SK-N-SH (cell line): ENCODE results near the gene POC1B. TPM values are rescaled to one million over a fixed set of nuclear protein-coding genes. Genes with fewer than 3 reads are reported as not detected.

Source experiments
- CTCF ChIA-PET: fragments of 300-600, 350-600 bp; formaldehyde crosslinking; extraction: SDS; loops from one replicate; lab custom pipeline; 2021; lab: Yijun Ruan, JAX
- POLR2A ChIA-PET: fragments of 350-600 bp; sonication (Branson Sonifier 250); formaldehyde crosslinking; extraction: SDS; loops from one replicate; lab custom pipeline; 2020; ENCODE audit warnings: antibody characterized with exemption, inconsistent platforms; lab: Yijun Ruan, JAX
- DNase-seq: peaks from one replicate; pipeline ENCODE4 v3.0.0; 2012
- H2AFZ ChIP-seq: fragments of 200-600 bp; sonication (generic); 2 replicates; pipeline ENCODE4 v1.8.1; 2016; ENCODE audit warnings: antibody characterized with exemption, mild to moderate bottlenecking, low read depth
- H3F3A ChIP-seq: fragments of 200-600 bp; sonication (generic); replicated peaks from 2 replicates; pipeline ENCODE3; 2016; ENCODE audit warnings: antibody characterized with exemption, mild to moderate bottlenecking; ENCODE audit not compliant: insufficient read depth
- H3K27ac ChIP-seq, 2 experiments: fragments of 200-500 bp in 1 of 2; fragments of 200-600 bp in 1 of 2; sonication (Bioruptor generic) in 1 of 2; sonication (generic), shearing (Covaris generic) in 1 of 2; 2 replicates each; pipeline versions ENCODE4 v1.5.1 to v1.6.1; 2014 to 2016; ENCODE audit warnings: low read depth in 2 of 2, inconsistent platforms in 1 of 2, low read length in 1 of 2, mild to moderate bottlenecking in 1 of 2, mixed read lengths in 1 of 2
- H3K27me3 ChIP-seq: fragments of 200-600 bp; sonication (generic), shearing (Covaris generic); 2 replicates; pipeline ENCODE4 v1.6.1; 2016; ENCODE audit warnings: mixed run types; ENCODE audit not compliant: insufficient read depth
- H3K36me3 ChIP-seq, 2 experiments: fragments of 200-500 bp in 1 of 2; fragments of 200-600 bp in 1 of 2; sonication (Bioruptor generic) in 1 of 2; sonication (generic) in 1 of 2; replicated peaks in 1 of 2; 2 replicates each; pipeline versions ENCODE3 to v1.5.1; 2014 to 2016; ENCODE audit warnings: low read length in 1 of 2, mild to moderate bottlenecking in 1 of 2; ENCODE audit not compliant: insufficient read depth in 2 of 2, control insufficient read depth in 1 of 2
- H3K4me1 ChIP-seq, 2 experiments: fragments of 200-500 bp in 1 of 2; fragments of 200-600 bp in 1 of 2; sonication (Bioruptor generic) in 1 of 2; sonication (generic), shearing (Covaris generic) in 1 of 2; 2 replicates each; pipeline versions ENCODE4 v1.5.1 to v1.6.1; 2014 to 2016; ENCODE audit warnings: low read depth in 1 of 2, low read length in 1 of 2, mixed run types in 1 of 2; ENCODE audit not compliant: insufficient read depth in 2 of 2, control insufficient read depth in 1 of 2
- H3K4me2 ChIP-seq: fragments of 200-600 bp; sonication (generic), shearing (Covaris generic); 2 replicates; pipeline ENCODE4 v1.6.1; 2017; ENCODE audit warnings: mixed run types
- H3K4me3 ChIP-seq, 2 experiments: fragments of 200-500 bp in 1 of 2; fragments of 200-600 bp in 1 of 2; sonication (Bioruptor generic) in 1 of 2; sonication (generic), shearing (Covaris generic) in 1 of 2; 2 replicates each; pipeline versions ENCODE4 v1.5.1 to v1.8.1; 2014 to 2016; ENCODE audit warnings: low read depth in 2 of 2, inconsistent platforms in 1 of 2, low read length in 1 of 2, mild to moderate bottlenecking in 1 of 2, mixed read lengths in 1 of 2, moderate library complexity in 1 of 2
- H3K79me2 ChIP-seq: fragments of 200-600 bp; sonication (generic); 2 replicates; pipeline ENCODE4 v1.8.1; 2017; ENCODE audit warnings: mild to moderate bottlenecking; ENCODE audit not compliant: insufficient read depth
- H3K9ac ChIP-seq: fragments of 200-600 bp; sonication (generic); 2 replicates; pipeline ENCODE4 v1.6.1; 2017; ENCODE audit warnings: mixed run types
- H3K9me2 ChIP-seq: fragments of 200-600 bp; sonication (generic); 2 replicates; pipeline ENCODE4 v1.6.1; 2017; ENCODE audit warnings: mixed run types
- H3K9me3 ChIP-seq: fragments of 200-600 bp; sonication (generic); 2 replicates; pipeline ENCODE4 v1.6.1; 2017; ENCODE audit warnings: mixed run types, mild to moderate bottlenecking, moderate library complexity
- H4K20me1 ChIP-seq: fragments of 200-600 bp; sonication (generic); 2 replicates; pipeline ENCODE4 v1.6.1; 2017; ENCODE audit warnings: mild to moderate bottlenecking, mixed run types; ENCODE audit not compliant: insufficient read depth
- EP300 ChIP-seq, 2 experiments: IDR thresholded peaks; 2 replicates each; pipeline versions ENCODE4 v1.4.0 to v1.6.1; 2012; ENCODE audit warnings: borderline replicate concordance in 1 of 2, low read depth in 1 of 2, low read length in 1 of 2
- EZH2phosphoT487 ChIP-seq: fragments of 200-600 bp; sonication (generic); IDR thresholded peaks from 2 replicates; pipeline ENCODE4 v1.6.1; 2017; ENCODE audit warnings: low read depth, mixed run types, mild to moderate bottlenecking, antibody characterized with exemption, moderate library complexity, borderline replicate concordance
- FOXM1 ChIP-seq: IDR thresholded peaks from 2 replicates; pipeline ENCODE4 v1.4.0; 2012; ENCODE audit warnings: low read depth, mild to moderate bottlenecking
- GATA2 ChIP-seq: sonication (generic); formaldehyde crosslinking; IDR thresholded peaks from 2 replicates; pipeline ENCODE4 v1.5.0; 2020; ENCODE audit warnings: mild to moderate bottlenecking, missing genetic modification reagents
- MEF2A ChIP-seq: IDR thresholded peaks from 2 replicates; pipeline ENCODE4 v1.4.0; 2012; ENCODE audit warnings: low read depth, borderline replicate concordance
- NRF1 ChIP-seq: IDR thresholded peaks from 2 replicates; pipeline ENCODE4 v1.6.1; 2012; ENCODE audit warnings: low read depth, mild to moderate bottlenecking, low read length
- RAD21 ChIP-seq: IDR thresholded peaks from 2 replicates; pipeline ENCODE4 v1.6.1; 2012; ENCODE audit warnings: mild to moderate bottlenecking, low read length
- RCOR1 ChIP-seq: fragments of 150-350 bp; IDR thresholded peaks from 2 replicates; pipeline ENCODE4 v1.6.1; 2017; ENCODE audit warnings: antibody characterized with exemption, low read length
- RFX5 ChIP-seq: IDR thresholded peaks from 2 replicates; pipeline ENCODE4 v1.6.1; 2012; ENCODE audit warnings: mild to moderate bottlenecking, improper control_type of control experiment, low read length
- SIN3A ChIP-seq: IDR thresholded peaks from 2 replicates; pipeline ENCODE4 v1.6.1; 2012; ENCODE audit warnings: low read depth, mild to moderate bottlenecking, low read length, moderate library complexity, borderline replicate concordance
- TEAD4 ChIP-seq: IDR thresholded peaks from 2 replicates; pipeline ENCODE4 v1.4.0; 2012; ENCODE audit warnings: mild to moderate bottlenecking, borderline replicate concordance; ENCODE audit not compliant: insufficient read depth
- YY1 ChIP-seq: IDR thresholded peaks from 2 replicates; pipeline ENCODE4 v1.4.0; 2012; ENCODE audit warnings: low read depth, mild to moderate bottlenecking
- WGBS: methylation state at CpG from one replicate; pipeline ENCODE4 v1.1.6; 2017; ENCODE audit warnings: low lambda C conversion rate; 5-methylcytosine and 5-hydroxymethylcytosine counted together
- polyA plus RNA-seq, 3 experiments: library from polyadenylated mRNA; depleted of rRNA; stranded (reverse); fragments of >200 nt; gene quantifications; 2 replicates each; pipeline ENCODE4 v1.2.3, GENCODE V29; 2012
- TF ChIP-seq, protein P1 (sequence below): fragments of 200-600 bp; sonication (generic); IDR thresholded peaks from 2 replicates; pipeline ENCODE4 v1.6.1; 2017; ENCODE audit warnings: antibody characterized with exemption, mild to moderate bottlenecking, moderate library complexity
- TF ChIP-seq, protein P2 (sequence below): IDR thresholded peaks from 2 replicates; pipeline ENCODE4 v1.4.0; 2012; ENCODE audit warnings: low read depth
- TF ChIP-seq, protein P3 (sequence below): fragments of 150-350 bp; IDR thresholded peaks from 2 replicates; pipeline ENCODE4 v1.6.1; 2016; ENCODE audit warnings: mild to moderate bottlenecking, low read depth, low read length
- TF ChIP-seq, protein P4 (sequence below): IDR thresholded peaks from 2 replicates; pipeline ENCODE4 v1.4.0; 2012; ENCODE audit warnings: low read depth, borderline replicate concordance

Gene POC1B
- polyA plus RNA-seq, 1 of the 3 experiments (the other 2 are of a cell fraction), result 4.0 TPM

DNA sequence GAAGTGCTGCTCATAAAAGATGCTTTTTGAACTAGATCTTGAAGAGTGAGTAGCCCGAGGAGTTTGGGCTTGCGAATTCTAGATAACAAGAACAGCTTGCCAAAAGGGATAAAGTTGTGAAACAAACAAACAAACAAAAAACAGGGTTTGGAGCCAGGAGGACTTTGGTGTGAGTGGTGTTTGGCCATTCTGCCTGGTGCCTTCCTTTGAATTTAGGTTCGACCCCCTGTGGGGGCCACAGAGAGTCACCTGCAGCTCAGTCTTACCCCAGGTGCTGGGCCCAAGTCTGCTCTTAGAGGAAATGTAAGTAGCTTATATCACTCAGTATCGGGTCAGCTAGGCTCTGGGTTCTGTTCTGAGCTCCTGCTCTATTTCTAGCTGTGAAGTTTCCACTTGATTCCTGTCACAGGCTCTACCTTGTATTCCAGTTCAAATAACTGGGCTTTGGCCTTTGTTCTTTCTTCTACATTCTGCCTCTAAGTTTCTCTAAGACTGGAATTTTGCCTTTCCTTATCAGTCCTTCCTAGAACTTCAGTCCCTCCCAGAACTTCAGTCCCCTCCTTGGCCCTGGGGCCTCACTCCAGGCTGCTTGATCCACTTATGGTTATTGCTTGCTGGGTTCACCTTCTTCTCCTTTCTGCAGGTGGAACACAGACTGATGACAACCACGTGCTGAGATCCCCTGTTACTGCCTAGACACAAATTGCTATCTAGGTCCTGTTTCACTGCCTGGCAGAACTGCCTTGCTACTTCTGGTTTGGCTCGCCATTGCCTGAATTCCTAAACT lies 153.1 kb downstream of the POC1B start:
- ChIA-PET CTCF (interaction anchor here (0.9 to 1.4 kb wide), 2 partner anchors 11 to 89 kb away, joined by 4 to 5 read pairs; no protein-coding TSS in a partner anchor), POLR2A (no interaction called here)
- Histone ChIP-seq H3K9me2 (no peaks in the 10 kb centered on the region), H3K36me3 (peaks cover 0 to 3% of the 10 kb centered on the region in 2 experiments), H3K79me2 (no peaks in the 10 kb centered on the region; the same call in 1 of the 2 replicates), H3K27me3 (no peaks in the 10 kb centered on the region), H3K27ac (peak overlapping the region; percentile 58 to 93), H3F3A (peaks cover 43% of the 10 kb centered on the region), H2AFZ (0 out of 2 replicates have a peak overlapping the region, but pooled peaks have one; percentile 10), H3K4me1 (peaks cover 18 to 61% of the 10 kb centered on the region in 2 experiments), H3K9me3 (no peaks in the 10 kb centered on the region), H3K4me2 (peak overlapping the region; percentile 16; the same call in 1 of the 2 replicates), H3K9ac (peak overlapping the region; percentile 37; the same call in 1 of the 2 replicates), H4K20me1 (no peaks in the 10 kb centered on the region), H3K4me3 (no peak overlapping the region)
- DNase-seq, result no peak
- WGBS, result 95% methylated on average over 6 of the region's 6 CpGs
- TF ChIP-seq EP300 (IDR thresholded peaks at IDR 0.05; ENCODE audit: borderline replicate concordance in 1 of 2, low read depth in 1 of 2, low read length in 1 of 2) (no peak), TEAD4 (no peak), MEF2A (no peak), GATA2 (CRISPR knock-in tag) (no peak), RCOR1 (no peak), YY1 (no peak), EZH2phosphoT487 (no peak), RFX5 (no peak), RAD21 (no peak)
- TF ChIP-seq, protein P1, sequence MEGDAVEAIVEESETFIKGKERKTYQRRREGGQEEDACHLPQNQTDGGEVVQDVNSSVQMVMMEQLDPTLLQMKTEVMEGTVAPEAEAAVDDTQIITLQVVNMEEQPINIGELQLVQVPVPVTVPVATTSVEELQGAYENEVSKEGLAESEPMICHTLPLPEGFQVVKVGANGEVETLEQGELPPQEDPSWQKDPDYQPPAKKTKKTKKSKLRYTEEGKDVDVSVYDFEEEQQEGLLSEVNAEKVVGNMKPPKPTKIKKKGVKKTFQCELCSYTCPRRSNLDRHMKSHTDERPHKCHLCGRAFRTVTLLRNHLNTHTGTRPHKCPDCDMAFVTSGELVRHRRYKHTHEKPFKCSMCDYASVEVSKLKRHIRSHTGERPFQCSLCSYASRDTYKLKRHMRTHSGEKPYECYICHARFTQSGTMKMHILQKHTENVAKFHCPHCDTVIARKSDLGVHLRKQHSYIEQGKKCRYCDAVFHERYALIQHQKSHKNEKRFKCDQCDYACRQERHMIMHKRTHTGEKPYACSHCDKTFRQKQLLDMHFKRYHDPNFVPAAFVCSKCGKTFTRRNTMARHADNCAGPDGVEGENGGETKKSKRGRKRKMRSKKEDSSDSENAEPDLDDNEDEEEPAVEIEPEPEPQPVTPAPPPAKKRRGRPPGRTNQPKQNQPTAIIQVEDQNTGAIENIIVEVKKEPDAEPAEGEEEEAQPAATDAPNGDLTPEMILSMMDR, result no peak

DNA sequence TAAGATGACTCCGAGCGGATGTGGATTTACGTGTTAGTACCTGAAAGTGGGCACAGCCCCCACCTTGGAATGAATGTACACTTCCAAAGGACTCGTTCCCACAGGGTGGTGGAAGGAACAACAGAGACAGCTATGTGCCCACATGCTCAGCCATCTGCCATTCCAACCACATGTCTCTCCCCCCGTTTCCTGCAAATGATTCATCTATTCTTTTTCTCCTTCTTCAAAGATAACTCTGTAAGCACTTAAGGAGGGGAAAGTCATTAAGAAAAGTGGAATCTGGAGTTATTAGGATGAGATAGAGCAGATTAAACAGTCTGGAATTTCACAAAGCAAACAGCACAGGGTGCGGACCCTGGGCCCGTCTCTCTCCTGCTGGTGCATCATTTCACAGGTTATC lies 155.0 kb downstream of the POC1B start:
- Histone ChIP-seq H3K9me3 (no peaks in the 10 kb centered on the region), H3K27me3 (no peaks in the 10 kb centered on the region), H4K20me1 (no peaks in the 10 kb centered on the region), H3K4me2 (peak overlapping the region; percentile 67; the same call in 1 of the 2 replicates), H3K4me1 (peaks cover 18 to 57% of the 10 kb centered on the region in 2 experiments), H3K79me2 (no peaks in the 10 kb centered on the region; the same call in 1 of the 2 replicates), H3K9ac (peak overlapping the region; percentile 47; the same call in 1 of the 2 replicates), H3K9me2 (no peaks in the 10 kb centered on the region), H3F3A (peaks cover 43% of the 10 kb centered on the region), H3K27ac (peak overlapping the region; percentile 77 to 93), H2AFZ (no peak overlapping the region), H3K36me3 (peaks cover 0 to 7% of the 10 kb centered on the region in 2 experiments), H3K4me3 (0 out of 4 replicates have a peak overlapping the region, but pooled peaks of 1 of the 2 experiments have one; percentile 1)
- ChIA-PET POLR2A (no interaction called here), CTCF (no interaction called here)
- no peak for DNase-seq
- WGBS, result 27% methylated on average over 7 of the region's 7 CpGs
- TF ChIP-seq, protein P1, result no peak
- TF ChIP-seq, protein P2, sequence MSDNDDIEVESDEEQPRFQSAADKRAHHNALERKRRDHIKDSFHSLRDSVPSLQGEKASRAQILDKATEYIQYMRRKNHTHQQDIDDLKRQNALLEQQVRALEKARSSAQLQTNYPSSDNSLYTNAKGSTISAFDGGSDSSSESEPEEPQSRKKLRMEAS, result peak; percentile 97
- TF ChIP-seq, protein P3, sequence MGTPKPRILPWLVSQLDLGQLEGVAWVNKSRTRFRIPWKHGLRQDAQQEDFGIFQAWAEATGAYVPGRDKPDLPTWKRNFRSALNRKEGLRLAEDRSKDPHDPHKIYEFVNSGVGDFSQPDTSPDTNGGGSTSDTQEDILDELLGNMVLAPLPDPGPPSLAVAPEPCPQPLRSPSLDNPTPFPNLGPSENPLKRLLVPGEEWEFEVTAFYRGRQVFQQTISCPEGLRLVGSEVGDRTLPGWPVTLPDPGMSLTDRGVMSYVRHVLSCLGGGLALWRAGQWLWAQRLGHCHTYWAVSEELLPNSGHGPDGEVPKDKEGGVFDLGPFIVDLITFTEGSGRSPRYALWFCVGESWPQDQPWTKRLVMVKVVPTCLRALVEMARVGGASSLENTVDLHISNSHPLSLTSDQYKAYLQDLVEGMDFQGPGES, result no peak
- 0 out of 2 replicates have a peak, but pooled peaks have one; percentile 71 for TF ChIP-seq FOXM1
- TF ChIP-seq, protein P4, sequence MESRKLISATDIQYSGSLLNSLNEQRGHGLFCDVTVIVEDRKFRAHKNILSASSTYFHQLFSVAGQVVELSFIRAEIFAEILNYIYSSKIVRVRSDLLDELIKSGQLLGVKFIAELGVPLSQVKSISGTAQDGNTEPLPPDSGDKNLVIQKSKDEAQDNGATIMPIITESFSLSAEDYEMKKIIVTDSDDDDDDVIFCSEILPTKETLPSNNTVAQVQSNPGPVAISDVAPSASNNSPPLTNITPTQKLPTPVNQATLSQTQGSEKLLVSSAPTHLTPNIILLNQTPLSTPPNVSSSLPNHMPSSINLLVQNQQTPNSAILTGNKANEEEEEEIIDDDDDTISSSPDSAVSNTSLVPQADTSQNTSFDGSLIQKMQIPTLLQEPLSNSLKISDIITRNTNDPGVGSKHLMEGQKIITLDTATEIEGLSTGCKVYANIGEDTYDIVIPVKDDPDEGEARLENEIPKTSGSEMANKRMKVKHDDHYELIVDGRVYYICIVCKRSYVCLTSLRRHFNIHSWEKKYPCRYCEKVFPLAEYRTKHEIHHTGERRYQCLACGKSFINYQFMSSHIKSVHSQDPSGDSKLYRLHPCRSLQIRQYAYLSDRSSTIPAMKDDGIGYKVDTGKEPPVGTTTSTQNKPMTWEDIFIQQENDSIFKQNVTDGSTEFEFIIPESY, result peak; percentile 89; the same call in 1 of the 2 replicates
- no peak for TF ChIP-seq NRF1
- peak; percentile 30; the same call in 1 of the 2 replicates for TF ChIP-seq MEF2A
- peak; percentile 67 for TF ChIP-seq SIN3A
